HUES6 (cell line): ENCODE measurements around the gene MYO3B.
A peak's percentile ranks its signal among the peaks of the same experiment; 100 is the strongest.

ENCODE experiments used
- H3K27ac ChIP-seq: 2 replicates; pipeline ENCODE4 v1.7.0; 2013; ENCODE audit warnings: low read depth, mild to moderate bottlenecking, low read length, inconsistent platforms
- H3K27me3 ChIP-seq: 2 replicates; pipeline ENCODE4 v1.6.1; 2013; ENCODE audit warnings: low read length; ENCODE audit not compliant: control insufficient read depth, insufficient read depth
- H3K36me3 ChIP-seq: 2 replicates; pipeline ENCODE4 v1.6.1; 2013; ENCODE audit warnings: low read length; ENCODE audit not compliant: control insufficient read depth, insufficient read depth
- H3K4me1 ChIP-seq: 2 replicates; pipeline ENCODE4 v1.6.1; 2013; ENCODE audit warnings: low read length; ENCODE audit not compliant: control insufficient read depth, insufficient read depth
- H3K4me3 ChIP-seq: 2 replicates; pipeline ENCODE4 v1.5.1; 2013; ENCODE audit warnings: low read depth, low read length
- H3K9ac ChIP-seq: one replicate; pipeline ENCODE4 v1.6.1; 2013; ENCODE audit warnings: mild to moderate bottlenecking, low read length
- H3K9me3 ChIP-seq: 2 replicates; pipeline ENCODE4 v1.6.1; 2013; ENCODE audit warnings: low read depth, low read length; ENCODE audit not compliant: control insufficient read depth, insufficient read depth

The MYO3B gene

GRCh38 chr2:170221317-170222288 lies 43.7 kb downstream of the MYO3B start:
- Histone ChIP-seq H3K27ac (peak overlapping the region; percentile 81), H3K9ac (peak overlapping the region; percentile 22), H3K4me1 (peaks cover 26% of the 10 kb centered on the region), H3K4me3 (no peak overlapping the region), H3K27me3 (no peaks in the 10 kb centered on the region), H3K36me3 (no peaks in the 10 kb centered on the region), H3K9me3 (no peaks in the 10 kb centered on the region)

GRCh38 chr2:170222298-170222697 lies 44.4 kb downstream of the MYO3B start:
- Histone ChIP-seq H3K27me3 (no peaks in the 10 kb centered on the region), H3K4me1 (peaks cover 19% of the 10 kb centered on the region), H3K4me3 (no peak overlapping the region), H3K9me3 (no peaks in the 10 kb centered on the region), H3K27ac (peak overlapping the region; percentile 81), H3K9ac (peak overlapping the region; percentile 22), H3K36me3 (no peaks in the 10 kb centered on the region)

GRCh38 chr2:170222842-170223241 lies 44.9 kb downstream of the MYO3B start:
- H3K27ac ChIP-seq: peak overlapping the region; percentile 81; the same call in 1 of the 2 replicates
- no peak overlapping the region for H3K4me3 ChIP-seq
- no peak overlapping the region for H3K9ac ChIP-seq
- H3K9me3 ChIP-seq: no peaks in the 10 kb centered on the region
- H3K36me3 ChIP-seq: no peaks in the 10 kb centered on the region
- no peaks in the 10 kb centered on the region for H3K27me3 ChIP-seq
- H3K4me1 ChIP-seq: peaks cover 18% of the 10 kb centered on the region

- Histone ChIP-seq H3K4me1 (peaks cover 18% of the 10 kb centered on the region), H3K4me3 (no peak overlapping the region)
These were observed 46.8 kb downstream of the MYO3B start for GRCh38 chr2:170224692-170225294.

GRCh38 chr2:170226216-170226615 lies 48.3 kb downstream of the MYO3B start:
- no peaks in the 10 kb centered on the region for H3K27me3 ChIP-seq
- H3K9me3 ChIP-seq: no peaks in the 10 kb centered on the region
- H3K4me3 ChIP-seq: no peak overlapping the region
- H3K4me1 ChIP-seq: peaks cover 17% of the 10 kb centered on the region
- H3K9ac ChIP-seq: no peak overlapping the region
- no peak overlapping the region for H3K27ac ChIP-seq
- no peaks in the 10 kb centered on the region for H3K36me3 ChIP-seq

More at GRCh38 chr2:170224692-170225294, 46.8 kb downstream of the MYO3B start:
- Histone ChIP-seq H3K27ac (no peak overlapping the region), H3K9me3 (no peaks in the 10 kb centered on the region), H3K27me3 (no peaks in the 10 kb centered on the region), H3K36me3 (no peaks in the 10 kb centered on the region), H3K9ac (no peak overlapping the region)

- Histone ChIP-seq H3K27ac (no peak overlapping the region), H3K27me3 (no peaks in the 10 kb centered on the region), H3K9ac (no peak overlapping the region), H3K4me3 (no peak overlapping the region), H3K36me3 (no peaks in the 10 kb centered on the region), H3K4me1 (peaks cover 4% of the 10 kb centered on the region), H3K9me3 (no peaks in the 10 kb centered on the region)
These were observed 49.6 kb downstream of the MYO3B start for GRCh38 chr2:170227507-170227947.

- Histone ChIP-seq H3K36me3 (no peaks in the 10 kb centered on the region), H3K4me1 (peaks cover under 1% of the 10 kb centered on the region; the same call in 1 of the 2 replicates), H3K27ac (no peak overlapping the region), H3K27me3 (no peaks in the 10 kb centered on the region), H3K9ac (no peak overlapping the region), H3K4me3 (no peak overlapping the region), H3K9me3 (no peaks in the 10 kb centered on the region)
These were observed 50.0 kb downstream of the MYO3B start for GRCh38 chr2:170227951-170228350.

- H3K4me3 ChIP-seq: no peak overlapping the region
- H3K36me3 ChIP-seq: no peaks in the 10 kb centered on the region
- H3K4me1 ChIP-seq: no peaks in the 10 kb centered on the region; the same call in 1 of the 2 replicates
- no peaks in the 10 kb centered on the region for H3K9me3 ChIP-seq
- no peak overlapping the region for H3K9ac ChIP-seq
- H3K27me3 ChIP-seq: no peaks in the 10 kb centered on the region
- no peak overlapping the region for H3K27ac ChIP-seq
These were observed 50.5 kb downstream of the MYO3B start for GRCh38 chr2:170228429-170228828.

- H3K27ac ChIP-seq: no peak overlapping the region
- H3K27me3 ChIP-seq: no peaks in the 10 kb centered on the region
- no peaks in the 10 kb centered on the region for H3K36me3 ChIP-seq
- H3K4me1 ChIP-seq: no peaks in the 10 kb centered on the region; the same call in 1 of the 2 replicates
- no peak overlapping the region for H3K9ac ChIP-seq
- no peak overlapping the region for H3K4me3 ChIP-seq
- H3K9me3 ChIP-seq: no peaks in the 10 kb centered on the region
These were observed 51.2 kb downstream of the MYO3B start for GRCh38 chr2:170229125-170229524.

GRCh38 chr2:170229744-170230143 lies 51.8 kb downstream of the MYO3B start:
- Histone ChIP-seq H3K4me3 (no peak overlapping the region), H3K9me3 (no peaks in the 10 kb centered on the region), H3K36me3 (no peaks in the 10 kb centered on the region), H3K4me1 (no peaks in the 10 kb centered on the region; the same call in 1 of the 2 replicates), H3K9ac (no peak overlapping the region), H3K27ac (no peak overlapping the region), H3K27me3 (no peaks in the 10 kb centered on the region)
